HepG2 (cell line): ENCODE data around the gene DNLZ. TPM values are rescaled to one million over a fixed set of nuclear protein-coding genes. Genes with fewer than 3 reads are reported as not detected.

Experiments
- GABPB1 ChIP-seq: IDR thresholded peaks from 2 replicates; pipeline ENCODE4 v1.6.1; 2016; ENCODE audit warnings: mild to moderate bottlenecking, missing genetic modification reagents, moderate library complexity, missing compliant biosample characterization
- GTF3A ChIP-seq: sonication (generic); formaldehyde crosslinking; conservative IDR thresholded peaks from 2 replicates; pipeline ENCODE4 v1.4.0; 2020; ENCODE audit warnings: mild to moderate bottlenecking, missing genetic modification reagents
- HNRNPL ChIP-seq: fragments of 200-400 bp; formaldehyde crosslinking; IDR thresholded peaks from 2 replicates; pipeline ENCODE4 v1.6.1; 2017; ENCODE audit warnings: mild to moderate bottlenecking, low read depth, low read length
- ISL2 ChIP-seq: sonication (generic); formaldehyde crosslinking; IDR thresholded peaks from 2 replicates; pipeline ENCODE4 v1.5.0; 2020; ENCODE audit warnings: missing genetic modification reagents
- ISX ChIP-seq: sonication (generic); formaldehyde crosslinking; conservative IDR thresholded peaks from 2 replicates; pipeline ENCODE4 v1.5.0; 2020; ENCODE audit warnings: missing genetic modification reagents
- KAT2B ChIP-seq: fragments of 150-350 bp; IDR thresholded peaks from 2 replicates; pipeline ENCODE4 v1.6.1; 2014; ENCODE audit warnings: low read depth, low read length, borderline replicate concordance
- MBNL3 ChIP-seq: fragments of 250-450 bp; sonication (Bioruptor Pico); conservative IDR thresholded peaks from 2 replicates; pipeline ENCODE4 v1.8.0; 2022; ENCODE audit warnings: mild to moderate bottlenecking, inconsistent platforms
- TOPORS ChIP-seq: sonication (generic); formaldehyde crosslinking; IDR thresholded peaks from 2 replicates; pipeline ENCODE4 v1.8.0; 2023; ENCODE audit warnings: mild to moderate bottlenecking, missing genetic modification reagents
- ZBTB20 ChIP-seq: sonication (generic); formaldehyde crosslinking; IDR thresholded peaks from 2 replicates; pipeline ENCODE4 v1.8.1; 2023; ENCODE audit warnings: missing genetic modification reagents, low read depth, mild to moderate bottlenecking, borderline replicate concordance
- ZNF256 ChIP-seq: sonication (generic); formaldehyde crosslinking; conservative IDR thresholded peaks from 2 replicates; pipeline ENCODE4 v1.4.0; 2020; ENCODE audit warnings: missing genetic modification reagents
- ZNF264 ChIP-seq: sonication (generic); formaldehyde crosslinking; IDR thresholded peaks from 2 replicates; pipeline ENCODE4 v1.4.0; 2020; ENCODE audit warnings: missing genetic modification reagents
- ZNF451 ChIP-seq: sonication (generic); formaldehyde crosslinking; IDR thresholded peaks from 2 replicates; pipeline ENCODE4 v1.5.0; 2020; ENCODE audit warnings: mild to moderate bottlenecking, missing genetic modification reagents
- ZNF530 ChIP-seq: sonication (generic); formaldehyde crosslinking; IDR thresholded peaks from 2 replicates; pipeline ENCODE4 v1.5.0; 2020; ENCODE audit warnings: low read depth, mild to moderate bottlenecking, missing genetic modification reagents
- ZNF589 ChIP-seq: sonication (generic); formaldehyde crosslinking; conservative IDR thresholded peaks from 2 replicates; pipeline ENCODE4 v1.8.0; 2022; ENCODE audit warnings: mild to moderate bottlenecking, moderate library complexity, missing genetic modification reagents
- ZNF766 ChIP-seq: sonication (generic); formaldehyde crosslinking; IDR thresholded peaks from 2 replicates; pipeline ENCODE4 v1.5.0; 2020; ENCODE audit warnings: missing genetic modification reagents, borderline replicate concordance
- ZNF777 ChIP-seq: sonication (generic); formaldehyde crosslinking; IDR thresholded peaks from 2 replicates; pipeline ENCODE4 v1.4.0; 2020; ENCODE audit warnings: missing genetic modification reagents
- polyA plus RNA-seq, 8 experiments: library from polyadenylated mRNA; depleted of rRNA in 3 of 8; stranded (reverse) in 7 of 8; unstranded in 1 of 8; fragments of >200 nt; fragmentation: Illumina TruSeq in 4 of 8; extraction: Trizol in 4 of 8; gene quantifications; 2 replicates each; pipeline versions ENCODE4 v1.2.1 to v1.2.3, GENCODE V29; 2011 to 2016; ENCODE audit warnings: low read depth in 4 of 8, missing spikeins in 1 of 8, mixed read lengths in 1 of 8; ENCODE audit not compliant: insufficient read depth in 1 of 8
- total RNA-seq, 5 experiments: library from RNA; depleted of rRNA; stranded (reverse); fragments of >200 nt; fragmentation: Illumina TruSeq; extraction: Trizol; gene quantifications; 2 replicates each; pipeline ENCODE4 v1.2.3, GENCODE V29; 2016; ENCODE audit warnings: low read depth in 1 of 5
- TF ChIP-seq, protein P1 (sequence below): sonication (generic); formaldehyde crosslinking; conservative IDR thresholded peaks from 2 replicates; pipeline ENCODE4 v1.4.0; 2020; ENCODE audit warnings: missing genetic modification reagents
- TF ChIP-seq, protein P2 (sequence below): conservative IDR thresholded peaks from 2 replicates; pipeline ENCODE4 v1.6.1; 2018; ENCODE audit warnings: missing genetic modification reagents
- TF ChIP-seq, protein P3 (sequence below): sonication (generic); formaldehyde crosslinking; IDR thresholded peaks from 2 replicates; pipeline ENCODE4 v1.5.0; 2020; ENCODE audit warnings: missing genetic modification reagents
- TF ChIP-seq, protein P4 (sequence below): sonication (generic); formaldehyde crosslinking; IDR thresholded peaks from 2 replicates; pipeline ENCODE4 v1.5.1; 2020; ENCODE audit warnings: missing genetic modification reagents, mild to moderate bottlenecking, borderline replicate concordance
- TF ChIP-seq, protein P5 (sequence below): sonication (generic); formaldehyde crosslinking; IDR thresholded peaks from 2 replicates; pipeline ENCODE4 v1.4.0; 2020; ENCODE audit warnings: mild to moderate bottlenecking, missing genetic modification reagents, borderline replicate concordance

Gene DNLZ
- total and polyA plus RNA-seq, 2 of the 13 experiments (the other 11 are each of a cell fraction or from before 2014, with no cell fraction given) = 3.4 to 8.0 TPM

DNA sequence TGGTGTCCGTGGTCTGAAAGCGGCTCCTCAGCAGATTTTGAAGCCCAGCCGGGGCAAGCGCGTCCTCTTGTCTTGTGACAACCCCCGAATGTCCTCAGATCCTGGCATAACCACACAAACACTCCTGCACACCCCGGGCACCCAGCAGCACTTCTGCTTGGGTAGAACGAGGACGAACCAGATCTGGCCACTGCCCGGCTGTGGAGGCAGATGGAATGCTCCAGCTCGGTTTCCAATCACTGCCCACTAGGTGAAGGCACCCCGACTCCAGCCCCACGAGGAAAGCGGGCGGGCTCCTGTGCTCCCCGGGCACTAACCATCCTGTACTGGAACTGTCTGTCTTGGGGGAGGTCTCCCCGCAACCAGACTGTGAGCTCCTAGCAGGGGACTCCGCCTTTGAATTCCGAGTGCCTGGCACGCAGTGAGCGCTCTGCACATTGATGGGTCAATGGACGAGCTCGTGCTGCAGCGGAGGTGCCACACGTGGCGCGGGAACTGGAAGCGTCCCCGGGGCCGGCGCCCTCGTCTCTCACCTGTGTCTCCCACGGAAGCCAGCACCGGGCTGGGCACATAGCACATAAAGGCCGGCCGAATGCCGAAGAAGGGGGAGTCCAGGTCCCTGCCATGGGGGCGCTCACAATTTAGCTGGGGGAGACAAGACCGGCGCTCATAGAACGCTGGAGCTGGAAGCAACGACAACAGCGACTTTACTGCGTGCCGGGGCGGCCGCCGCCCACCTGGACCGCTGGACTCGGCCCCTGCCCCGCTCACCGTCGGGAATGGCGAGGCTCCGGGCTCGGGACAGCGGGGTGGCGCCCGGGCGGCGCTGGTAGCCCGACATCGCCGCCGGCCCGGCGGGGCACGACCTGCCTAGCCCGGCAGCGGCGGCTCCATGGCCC is 46.3 kb upstream of the DNLZ start (continued):
- TF ChIP-seq, protein P1, sequence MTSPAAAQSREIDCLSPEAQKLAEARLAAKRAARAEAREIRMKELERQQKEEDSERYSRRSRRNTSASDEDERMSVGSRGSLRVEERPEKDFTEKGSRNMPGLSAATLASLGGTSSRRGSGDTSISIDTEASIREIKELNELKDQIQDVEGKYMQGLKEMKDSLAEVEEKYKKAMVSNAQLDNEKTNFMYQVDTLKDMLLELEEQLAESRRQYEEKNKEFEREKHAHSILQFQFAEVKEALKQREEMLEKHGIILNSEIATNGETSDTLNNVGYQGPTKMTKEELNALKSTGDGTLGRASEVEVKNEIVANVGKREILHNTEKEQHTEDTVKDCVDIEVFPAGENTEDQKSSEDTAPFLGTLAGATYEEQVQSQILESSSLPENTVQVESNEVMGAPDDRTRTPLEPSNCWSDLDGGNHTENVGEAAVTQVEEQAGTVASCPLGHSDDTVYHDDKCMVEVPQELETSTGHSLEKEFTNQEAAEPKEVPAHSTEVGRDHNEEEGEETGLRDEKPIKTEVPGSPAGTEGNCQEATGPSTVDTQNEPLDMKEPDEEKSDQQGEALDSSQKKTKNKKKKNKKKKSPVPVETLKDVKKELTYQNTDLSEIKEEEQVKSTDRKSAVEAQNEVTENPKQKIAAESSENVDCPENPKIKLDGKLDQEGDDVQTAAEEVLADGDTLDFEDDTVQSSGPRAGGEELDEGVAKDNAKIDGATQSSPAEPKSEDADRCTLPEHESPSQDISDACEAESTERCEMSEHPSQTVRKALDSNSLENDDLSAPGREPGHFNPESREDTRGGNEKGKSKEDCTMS (CRISPR knock-in tag) = no peak
- TF ChIP-seq MBNL3 (CRISPR knock-in tag) = no peak
- TF ChIP-seq ZNF256 = 0 out of 2 replicates have a peak, but pooled peaks have one; percentile 32
- peak; percentile 82 for TF ChIP-seq ZNF264 (CRISPR knock-in tag)
- peak; percentile 28; the same call in 1 of the 2 replicates for TF ChIP-seq ISX (CRISPR knock-in tag)
- peak; percentile 38; the same call in 1 of the 2 replicates for TF ChIP-seq ZNF777
- no peak for TF ChIP-seq ZNF530 (CRISPR knock-in tag)
- TF ChIP-seq ZBTB20 = peak; percentile 40; the same call in 1 of the 2 replicates
- TF ChIP-seq TOPORS (CRISPR knock-in tag) = no peak
- TF ChIP-seq GTF3A (CRISPR knock-in tag) = 0 out of 2 replicates have a peak, but pooled peaks have one; percentile 69
- no peak for TF ChIP-seq HNRNPL
- TF ChIP-seq, protein P2, sequence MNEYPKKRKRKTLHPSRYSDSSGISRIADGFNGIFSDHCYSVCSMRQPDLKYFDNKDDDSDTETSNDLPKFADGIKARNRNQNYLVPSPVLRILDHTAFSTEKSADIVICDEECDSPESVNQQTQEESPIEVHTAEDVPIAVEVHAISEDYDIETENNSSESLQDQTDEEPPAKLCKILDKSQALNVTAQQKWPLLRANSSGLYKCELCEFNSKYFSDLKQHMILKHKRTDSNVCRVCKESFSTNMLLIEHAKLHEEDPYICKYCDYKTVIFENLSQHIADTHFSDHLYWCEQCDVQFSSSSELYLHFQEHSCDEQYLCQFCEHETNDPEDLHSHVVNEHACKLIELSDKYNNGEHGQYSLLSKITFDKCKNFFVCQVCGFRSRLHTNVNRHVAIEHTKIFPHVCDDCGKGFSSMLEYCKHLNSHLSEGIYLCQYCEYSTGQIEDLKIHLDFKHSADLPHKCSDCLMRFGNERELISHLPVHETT = no peak
- TF ChIP-seq, protein P3, sequence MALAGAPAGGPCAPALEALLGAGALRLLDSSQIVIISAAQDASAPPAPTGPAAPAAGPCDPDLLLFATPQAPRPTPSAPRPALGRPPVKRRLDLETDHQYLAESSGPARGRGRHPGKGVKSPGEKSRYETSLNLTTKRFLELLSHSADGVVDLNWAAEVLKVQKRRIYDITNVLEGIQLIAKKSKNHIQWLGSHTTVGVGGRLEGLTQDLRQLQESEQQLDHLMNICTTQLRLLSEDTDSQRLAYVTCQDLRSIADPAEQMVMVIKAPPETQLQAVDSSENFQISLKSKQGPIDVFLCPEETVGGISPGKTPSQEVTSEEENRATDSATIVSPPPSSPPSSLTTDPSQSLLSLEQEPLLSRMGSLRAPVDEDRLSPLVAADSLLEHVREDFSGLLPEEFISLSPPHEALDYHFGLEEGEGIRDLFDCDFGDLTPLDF (CRISPR knock-in tag) = 0 out of 2 replicates have a peak, but pooled peaks have one; percentile 18
- TF ChIP-seq ISL2 (CRISPR knock-in tag) = 0 out of 2 replicates have a peak, but pooled peaks have one; percentile 32
- no peak for TF ChIP-seq GABPB1 (CRISPR knock-in tag)
- 0 out of 2 replicates have a peak, but pooled peaks have one; percentile 15 for TF ChIP-seq ZNF589 (CRISPR knock-in tag)
- TF ChIP-seq KAT2B = no peak
- peak; percentile 83; the same call in 1 of the 2 replicates for TF ChIP-seq ZNF766 (CRISPR knock-in tag)
- no peak for TF ChIP-seq ZNF451 (CRISPR knock-in tag)
- TF ChIP-seq, protein P4, sequence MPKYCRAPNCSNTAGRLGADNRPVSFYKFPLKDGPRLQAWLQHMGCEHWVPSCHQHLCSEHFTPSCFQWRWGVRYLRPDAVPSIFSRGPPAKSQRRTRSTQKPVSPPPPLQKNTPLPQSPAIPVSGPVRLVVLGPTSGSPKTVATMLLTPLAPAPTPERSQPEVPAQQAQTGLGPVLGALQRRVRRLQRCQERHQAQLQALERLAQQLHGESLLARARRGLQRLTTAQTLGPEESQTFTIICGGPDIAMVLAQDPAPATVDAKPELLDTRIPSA (CRISPR knock-in tag) = no peak; the same call in 1 of the 2 replicates
- TF ChIP-seq, protein P5, sequence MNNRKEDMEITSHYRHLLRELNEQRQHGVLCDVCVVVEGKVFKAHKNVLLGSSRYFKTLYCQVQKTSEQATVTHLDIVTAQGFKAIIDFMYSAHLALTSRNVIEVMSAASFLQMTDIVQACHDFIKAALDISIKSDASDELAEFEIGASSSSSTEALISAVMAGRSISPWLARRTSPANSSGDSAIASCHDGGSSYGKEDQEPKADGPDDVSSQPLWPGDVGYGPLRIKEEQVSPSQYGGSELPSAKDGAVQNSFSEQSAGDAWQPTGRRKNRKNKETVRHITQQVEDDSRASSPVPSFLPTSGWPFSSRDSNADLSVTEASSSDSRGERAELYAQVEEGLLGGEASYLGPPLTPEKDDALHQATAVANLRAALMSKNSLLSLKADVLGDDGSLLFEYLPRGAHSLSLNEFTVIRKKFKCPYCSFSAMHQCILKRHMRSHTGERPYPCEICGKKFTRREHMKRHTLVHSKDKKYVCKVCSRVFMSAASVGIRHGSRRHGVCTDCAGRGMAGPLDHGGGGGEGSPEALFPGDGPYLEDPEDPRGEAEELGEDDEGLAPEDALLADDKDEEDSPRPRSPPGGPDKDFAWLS (CRISPR knock-in tag) = no peak
